AG09319 (cell line): ENCODE measurements around the gene ARMC2.
"Not testable (repeated sequence)": the region's sequence is repeated elsewhere in the genome, so short reads cannot be mapped to it uniquely, and the experiment has no call there.

Source experiments
- DNase-seq: peaks from one replicate; pipeline ENCODE4 v3.0.0-alpha.2; 2010; ENCODE audit warnings: low read depth; ENCODE audit errors: extremely low read depth
- CTCF ChIP-seq: IDR thresholded peaks from 2 replicates; pipeline ENCODE4 v1.5.1; 2011; ENCODE audit warnings: low read depth, mild to moderate bottlenecking, inconsistent platforms, low read length, moderate library complexity

Gene ARMC2

GRCh38 chr6:108853077-108853476, 4.9 kb downstream of the ARMC2 start:
- no peak for DNase-seq
- TF ChIP-seq CTCF, result no peak

DNA sequence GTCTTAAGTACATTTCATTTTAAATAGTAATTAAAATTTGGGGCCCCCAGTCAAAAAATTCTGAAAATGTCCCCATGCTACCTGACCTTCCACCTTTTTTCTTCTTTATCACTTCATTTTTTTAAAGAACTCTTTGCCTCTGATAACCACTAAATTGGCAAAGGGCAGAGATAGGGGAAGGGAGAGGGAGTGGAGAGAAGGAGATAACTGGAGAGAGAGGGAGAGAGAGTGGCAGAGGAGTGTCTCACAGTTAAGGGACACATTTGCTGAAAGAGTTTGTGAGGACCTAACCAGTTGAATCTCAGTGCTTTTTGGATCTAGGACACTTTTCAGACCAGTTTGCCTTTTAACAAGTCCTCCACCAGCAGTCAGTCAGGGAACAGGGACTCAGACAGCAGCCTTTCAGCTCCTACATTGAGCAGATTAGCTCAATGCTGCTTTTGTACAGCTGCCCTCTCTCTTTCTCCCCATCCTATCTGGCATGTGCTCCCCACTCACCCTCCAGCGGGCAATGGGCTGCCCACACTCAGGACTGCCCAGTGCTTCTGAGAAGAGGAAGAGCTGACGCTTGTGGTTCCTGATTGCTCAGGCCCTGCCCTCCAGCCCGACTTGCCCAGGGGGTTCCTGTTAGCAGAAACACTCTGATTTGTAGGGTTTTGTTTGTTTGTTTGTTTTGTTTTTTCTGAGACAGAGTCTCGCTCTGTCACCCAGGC, 14.4 kb downstream of the ARMC2 start:
- no peak for TF ChIP-seq CTCF
- DNase-seq, result no peak

- not testable (repeated sequence) for DNase-seq
Observed at GRCh38 chr6:108865751-108866286, 17.6 kb downstream of the ARMC2 start.

GRCh38 chr6:108866798-108867197, 18.6 kb downstream of the ARMC2 start:
- no peak for TF ChIP-seq CTCF
- no peak for DNase-seq

DNA sequence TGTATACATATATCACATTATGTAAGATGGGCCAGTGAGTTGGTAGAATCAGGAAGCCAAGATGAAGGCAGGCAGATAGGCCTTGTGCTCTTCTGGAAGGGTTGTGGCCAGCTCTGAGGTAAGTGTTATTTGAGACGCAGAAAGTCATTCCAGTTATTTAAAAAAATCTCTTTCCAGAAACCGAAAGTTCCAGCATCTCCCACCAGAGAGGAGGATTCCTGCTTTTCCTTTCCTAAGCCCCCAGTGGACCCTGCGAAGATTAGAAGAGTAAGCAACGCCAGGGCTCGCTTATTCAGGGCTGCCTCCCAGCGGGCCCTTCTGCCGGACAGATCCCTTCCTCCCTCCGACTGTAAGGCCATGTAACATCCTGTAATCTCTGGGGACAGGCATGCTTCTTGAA, 20.4 kb downstream of the ARMC2 start:
- no peak for DNase-seq
- no peak for TF ChIP-seq CTCF

DNA sequence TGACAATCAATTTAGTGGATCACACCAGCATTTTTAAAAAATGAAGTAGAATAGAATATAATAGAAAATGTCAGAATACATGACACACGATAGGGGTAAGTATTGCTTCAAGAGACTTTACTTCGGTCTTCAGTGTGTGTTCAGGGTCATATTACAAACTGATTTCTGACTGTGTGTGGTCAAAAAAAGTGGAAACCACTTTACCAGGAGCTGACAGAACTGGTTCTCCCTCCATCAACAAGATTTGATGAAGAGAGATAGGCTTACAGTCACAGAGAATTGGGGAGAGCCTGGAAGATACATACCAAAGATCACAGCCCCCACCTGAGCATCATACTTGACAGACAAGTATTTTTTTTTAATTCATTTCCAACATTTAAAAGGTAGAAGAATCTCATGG, 21.7 kb downstream of the ARMC2 start:
- DNase-seq, result no peak
- no peak for TF ChIP-seq CTCF

DNA sequence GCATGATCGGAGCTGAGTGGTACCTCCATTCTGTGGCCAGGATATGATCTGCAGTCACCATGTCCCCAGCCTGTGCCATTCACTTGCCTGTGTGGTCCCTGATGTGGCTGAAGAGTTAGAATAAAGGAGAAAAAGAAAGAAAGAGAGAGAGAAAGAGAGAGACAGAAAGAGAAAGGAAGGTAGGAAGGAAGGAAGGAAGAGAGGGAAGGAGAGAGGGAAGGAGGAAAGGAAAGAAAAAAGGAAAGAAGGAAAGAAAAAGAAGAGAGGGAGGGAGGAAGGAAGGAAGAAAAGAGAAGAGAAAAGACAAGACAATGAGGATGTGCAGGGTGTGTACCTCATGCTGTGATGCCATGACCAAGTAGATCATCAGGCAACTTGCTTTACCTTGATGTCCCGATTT, 22.1 kb downstream of the ARMC2 start:
- no peak for DNase-seq
- no peak for TF ChIP-seq CTCF

DNA sequence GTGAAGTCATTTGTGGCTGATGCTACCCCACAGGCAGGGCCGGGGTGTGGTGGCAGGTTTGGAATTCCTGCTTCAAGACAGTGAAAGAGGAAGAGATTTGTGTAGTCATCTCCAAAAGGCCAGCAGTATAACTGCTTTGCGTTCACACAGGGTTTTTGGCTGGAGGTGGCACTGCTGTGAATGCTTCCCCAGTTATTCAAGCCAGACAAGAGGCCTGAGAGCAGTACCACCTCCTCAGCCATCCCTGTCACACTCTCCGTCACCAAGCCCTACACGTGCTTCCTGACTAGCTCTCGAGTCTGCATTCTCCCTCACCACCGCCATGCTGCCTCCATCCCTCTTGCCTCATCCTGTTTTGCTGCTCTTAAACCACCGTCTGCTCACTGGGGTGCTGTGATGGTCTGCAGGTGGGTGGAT, 23.9 kb downstream of the ARMC2 start:
- TF ChIP-seq CTCF, result no peak
- DNase-seq, result no peak
